GM13976 (cell line): Measurements from ENCODE around the gene OCIAD2.
"Not testable (repeated sequence)": the region's sequence is repeated elsewhere in the genome, so short reads cannot be mapped to it uniquely, and the experiment has no call there.

Source experiments
- DNase-seq: peaks from one replicate; pipeline ENCODE4 v3.0.0; 2012; ENCODE audit warnings: low spot score
- CTCF ChIP-seq: IDR thresholded peaks from 2 replicates; pipeline ENCODE4 v1.5.1; 2012; ENCODE audit warnings: borderline replicate concordance, mild to moderate bottlenecking; ENCODE audit not compliant: insufficient read depth; ENCODE audit errors: extremely low read depth, missing control alignments, control extremely low read depth
- in situ Hi-C: fragments of 300-500 bp; cut with MboI; formaldehyde crosslinking; loops from one replicate; pipeline ENCODE4 v1.12.0; 2022; ENCODE audit warnings: low sequenced_read_pairs, mixed read lengths, inconsistent platforms; ENCODE audit not compliant: unreplicated experiment

OCIAD2 gene

GRCh38 chr4:48862038-48862437 is 44.5 kb downstream of the OCIAD2 start:
- no peak for DNase-seq
- in situ Hi-C loops, result no loop called here
- no peak for TF ChIP-seq CTCF

- no peak for DNase-seq
- in situ Hi-C loops, result no loop called here
- no peak for TF ChIP-seq CTCF
These were observed 48.4 kb downstream of the OCIAD2 start for GRCh38 chr4:48858130-48858529.

- DNase-seq, result no peak
- in situ Hi-C loops, result no loop called here
- TF ChIP-seq CTCF, result no peak
These were observed 51.6 kb downstream of the OCIAD2 start for GRCh38 chr4:48854982-48855381.

GRCh38 chr4:48854395-48854683 is 52.2 kb downstream of the OCIAD2 start:
- in situ Hi-C loops, result no loop called here
- no peak for TF ChIP-seq CTCF
- no peak for DNase-seq

GRCh38 chr4:48853604-48854394 is 52.8 kb downstream of the OCIAD2 start:
- in situ Hi-C loops, result no loop called here

GRCh38 chr4:48851651-48852050 is 54.9 kb downstream of the OCIAD2 start:
- in situ Hi-C loops, result no loop called here
- DNase-seq, result no peak
- no peak for TF ChIP-seq CTCF

More at GRCh38 chr4:48853604-48854394, 52.8 kb downstream of the OCIAD2 start:
- TF ChIP-seq CTCF, result no peak
- DNase-seq, result no peak

GRCh38 chr4:48848799-48849198 is 57.8 kb downstream of the OCIAD2 start:
- DNase-seq, in situ Hi-C loops: not testable (repeated sequence)
